Measurements from ENCODE around the gene EFCC1. TPM values are rescaled to one million over a fixed set of nuclear protein-coding genes. Genes with fewer than 3 reads are reported as not detected.

EFCC1 gene
- total and polyA plus RNA-seq, 2 of the 8 experiments (the other 6 are each of a cell fraction or from before 2014, with no cell fraction given): 0.14 to 0.37 TPM

- Histone ChIP-seq H2BK120ac (replicated peaks; ENCODE audit: low read depth, low read length) (no peak overlapping the region), H3K23ac (ENCODE audit: insufficient read length) (no peak overlapping the region), H2AK5ac (ENCODE audit: low read depth, low read length) (0 out of 2 replicates have a peak overlapping the region, but pooled peaks have one; percentile 39), H3K79me2 (ENCODE audit: control insufficient read depth in 1 of 2, insufficient read depth in 2 of 2, low read length in 2 of 2) (no peaks in the 10 kb centered on the region), H3K14ac (ENCODE audit: insufficient read length) (no peak overlapping the region), H2BK20ac (ENCODE audit: low read length) (no peak overlapping the region), H4K8ac (ENCODE audit: extremely low read depth, insufficient read depth, low read length) (no peak overlapping the region), H4K20me1 (replicated peaks in 1 of 2; ENCODE audit: control insufficient read depth in 1 of 2, insufficient read depth in 2 of 2, low read length in 2 of 2) (no peaks in the 10 kb centered on the region), H4K91ac (replicated peaks; ENCODE audit: insufficient read length, low read length) (no peak overlapping the region), H3K27me3 (replicated peaks in 1 of 4; ENCODE audit: control insufficient read depth in 3 of 4, extremely low read depth in 1 of 4, insufficient read depth in 3 of 4, low read length in 3 of 4) (peaks cover 0 to 4% (median 0%) of the 10 kb centered on the region in 4 experiments; a peak in 2 of 7 replicates), H2AFZ (ENCODE audit: low read length) (no peak overlapping the region), H3K4ac (replicated peaks; ENCODE audit: insufficient read length, low read depth, low read length) (no peak overlapping the region), H3K4me1 (replicated peaks in 1 of 4; ENCODE audit: control insufficient read depth in 3 of 4, insufficient read depth in 4 of 4, low read length in 3 of 4) (no peaks in the 10 kb centered on the region), H3K9ac (replicated peaks in 1 of 4; ENCODE audit: extremely low read depth in 1 of 4, low read depth in 3 of 4, low read length in 3 of 4) (no peak overlapping the region), H2BK5ac (ENCODE audit: low read depth, low read length) (no peak overlapping the region), H2BK12ac (ENCODE audit: low read depth, low read length) (no peak overlapping the region), H3K23me2 (ENCODE audit: low read depth, low read length) (no peaks in the 10 kb centered on the region), H4K5ac (ENCODE audit: insufficient read length, low read depth, low read length) (no peak overlapping the region), H3K18ac (ENCODE audit: extremely low read depth, low read length) (no peak overlapping the region), H3K27ac (ENCODE audit: low read depth, low read length) (no peak overlapping the region), H3K4me3 (ENCODE audit: extremely low read depth in 1 of 4, insufficient read depth in 2 of 4, low read depth in 3 of 4, low read length in 4 of 4) (no peak overlapping the region), H2BK15ac (ENCODE audit: low read length) (no peak overlapping the region), H3K79me1 (ENCODE audit: low read depth, low read length) (no peaks in the 10 kb centered on the region), H3K56ac (replicated peaks; ENCODE audit: insufficient read length, low read depth, low read length) (no peak overlapping the region), H3K36me3 (ENCODE audit: control insufficient read depth in 2 of 4, insufficient read depth in 4 of 4, low read length in 3 of 4) (no peaks in the 10 kb centered on the region), H3K9me3 (ENCODE audit: insufficient read depth in 2 of 2, low read depth in 1 of 2, low read length in 1 of 2) (peaks cover 4 to 9% of the 10 kb centered on the region in 2 experiments; a peak in 2 of 4 replicates), H3K4me2 (ENCODE audit: insufficient read depth in 1 of 2, low read depth in 2 of 2, low read length in 2 of 2) (no peak overlapping the region)
- DNase-seq (ENCODE audit: low read depth in 1 of 2, low spot score in 2 of 2) (no peak), FAIRE-seq (no peak)
- CTCF ChIA-PET (ENCODE audit: partially characterized antibody): interaction anchor here (1.4 to 1.8 kb wide), 3 partner anchors 40 to 198 kb away, joined by 3 to 9 read pairs (median 4); no protein-coding TSS in a partner anchor
- 89% methylated on average over 5 of the region's 6 CpGs; no CpG with 5 or more reads in 1 of the 2 experiments for WGBS, 2 experiments (ENCODE audit: extremely low coverage in 1 of 2, insufficient coverage in 1 of 2, insufficient read length in 1 of 2, insufficient replicate concordance in 2 of 2, low coverage in 1 of 2, low lambda C conversion rate in 2 of 2, missing lambda C conversion rate in 1 of 2)
- TF ChIP-seq CHD1 (IDR thresholded peaks at IDR 0.05; ENCODE audit: low read depth, low read length): no peak
- POLR2A ChIA-PET (ENCODE audit: partially characterized antibody): interaction anchor here (0.5 kb wide), 1 partner anchor 62 kb away, joined by 3 read pairs; no protein-coding TSS in a partner anchor
Measured at GRCh38 chr3:129047553-129047839, 46.4 kb downstream of the EFCC1 start.
